CD1c-positive myeloid dendritic cell (primary cell): ENCODE results near the gene PRR19.

Experiments used
- DNase-seq: peaks from one replicate; pipeline ENCODE4 v3.0.0-alpha.2; 2016; ENCODE audit errors: extremely low spot score

Gene PRR19

GRCh38 chr19:42271045-42271419 lies 30.9 kb upstream of the PRR19 start:
- DNase-seq: no peak

- DNase-seq: no peak
These were observed 29.9 kb upstream of the PRR19 start for GRCh38 chr19:42271861-42272534.

- DNase-seq: no peak
These were observed 29.4 kb upstream of the PRR19 start for GRCh38 chr19:42272535-42272897.

- no peak for DNase-seq
These were observed 28.9 kb upstream of the PRR19 start for GRCh38 chr19:42272989-42273406.

- DNase-seq: no peak
These were observed 28.4 kb upstream of the PRR19 start for GRCh38 chr19:42273407-42274064.

GRCh38 chr19:42274065-42274682 lies 27.8 kb upstream of the PRR19 start:
- DNase-seq: no peak

- no peak for DNase-seq
These were observed 26.8 kb upstream of the PRR19 start for GRCh38 chr19:42275103-42275502.

GRCh38 chr19:42275517-42275916 lies 26.4 kb upstream of the PRR19 start:
- DNase-seq: no peak

GRCh38 chr19:42276284-42276683 lies 25.6 kb upstream of the PRR19 start:
- no peak for DNase-seq

- DNase-seq: no peak
These were observed 25.1 kb upstream of the PRR19 start for GRCh38 chr19:42276821-42277220.

- DNase-seq: no peak
These were observed 24.0 kb upstream of the PRR19 start for GRCh38 chr19:42277821-42278451.

GRCh38 chr19:42278452-42279154 lies 23.3 kb upstream of the PRR19 start:
- DNase-seq: no peak

GRCh38 chr19:42279155-42279901 lies 22.6 kb upstream of the PRR19 start:
- no peak for DNase-seq

- DNase-seq: peak; percentile 80
These were observed 21.8 kb upstream of the PRR19 start for GRCh38 chr19:42279902-42280814.

GRCh38 chr19:42280815-42281145 lies 21.2 kb upstream of the PRR19 start:
- peak; percentile 33 for DNase-seq

- DNase-seq: no peak
These were observed 20.6 kb upstream of the PRR19 start for GRCh38 chr19:42281146-42281826.

GRCh38 chr19:42281827-42282762 lies 19.8 kb upstream of the PRR19 start:
- peak; percentile 30 for DNase-seq

- DNase-seq: no peak
These were observed 19.1 kb upstream of the PRR19 start for GRCh38 chr19:42282819-42283187.
